Stimulated activated CD4-positive, alpha-beta T cell treated with anti-CD3 and anti-CD28 coated beads, Interleukin-1b, Interleukin-23, amount 100 ng/mL, for 1 hour (primary cell): ENCODE measurements around the gene GALNT9.
"Not testable (repeated sequence)": the region's sequence is repeated elsewhere in the genome, so short reads cannot be mapped to it uniquely, and the experiment has no call there.

Experiments used
- DNase-seq, 2 donors: peaks; one replicate each; pipeline ENCODE4 v3.0.0-alpha.2; 2020; ENCODE audit warnings: low read depth in 2 of 2

Gene GALNT9

DNA sequence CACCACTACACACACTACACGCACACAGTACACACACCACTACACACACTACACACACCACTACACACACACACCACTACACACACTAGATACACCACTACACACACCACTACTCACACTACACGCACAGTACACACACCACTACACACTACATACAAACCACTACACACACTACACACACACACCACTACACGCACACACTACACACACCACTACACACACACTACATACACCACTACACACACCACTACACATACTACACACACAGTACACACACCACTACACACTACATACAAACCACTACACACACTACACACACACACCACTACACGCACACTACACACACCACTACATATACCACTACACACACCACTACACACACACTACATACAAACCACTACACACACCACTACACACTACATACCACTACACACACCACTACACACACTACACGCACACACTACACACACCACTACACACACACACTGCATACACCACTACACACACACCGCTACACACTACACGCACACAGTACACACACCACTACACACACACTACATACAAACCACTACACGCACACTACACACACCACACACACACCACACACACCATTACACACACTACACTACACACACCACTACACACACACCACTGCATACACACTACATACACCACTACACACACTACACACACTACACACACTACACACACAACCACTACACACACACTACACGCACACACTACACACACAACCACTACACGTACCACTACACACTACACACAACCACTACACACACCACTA lies 173.4 kb downstream of the GALNT9 start:
- no peak for DNase-seq

DNA sequence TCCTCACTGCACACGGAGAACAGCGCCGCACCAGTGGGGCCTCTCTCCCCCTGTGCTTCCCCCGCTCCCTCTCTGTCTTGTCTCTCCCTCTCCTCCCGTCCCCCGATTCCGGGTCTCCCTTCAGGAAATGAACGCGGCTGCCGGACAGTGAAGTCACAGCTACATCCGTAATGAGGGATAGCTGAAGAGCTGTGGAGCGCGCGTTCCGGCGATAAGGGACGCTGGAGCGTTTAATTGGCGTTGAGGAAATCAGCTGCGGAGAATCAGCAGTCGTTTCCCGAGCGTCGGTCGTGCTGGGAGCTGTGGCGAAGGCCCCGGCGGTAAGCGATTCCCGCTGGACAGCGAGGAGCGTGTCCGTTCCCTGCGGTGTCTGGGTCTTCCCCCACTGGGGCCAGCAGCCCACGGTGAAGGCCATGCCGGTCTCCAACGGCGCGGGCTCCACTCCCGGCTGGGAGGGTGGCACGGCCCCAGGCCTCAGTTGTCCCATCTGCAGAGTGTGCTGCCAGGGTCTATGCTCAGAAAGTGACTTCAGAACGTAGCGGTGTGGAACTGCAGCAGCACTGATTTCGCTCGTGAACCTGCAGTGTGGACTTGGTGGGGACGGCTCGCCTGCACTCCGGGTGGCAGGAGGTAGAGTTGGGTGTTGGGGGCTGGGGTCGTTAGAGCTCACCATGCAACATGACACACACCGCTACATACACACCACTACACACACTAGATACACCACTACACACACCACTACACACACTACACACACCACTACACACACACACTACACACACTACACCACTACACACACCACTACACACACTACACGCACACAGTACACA lies 174.2 kb downstream of the GALNT9 start:
- DNase-seq: no peak

DNA sequence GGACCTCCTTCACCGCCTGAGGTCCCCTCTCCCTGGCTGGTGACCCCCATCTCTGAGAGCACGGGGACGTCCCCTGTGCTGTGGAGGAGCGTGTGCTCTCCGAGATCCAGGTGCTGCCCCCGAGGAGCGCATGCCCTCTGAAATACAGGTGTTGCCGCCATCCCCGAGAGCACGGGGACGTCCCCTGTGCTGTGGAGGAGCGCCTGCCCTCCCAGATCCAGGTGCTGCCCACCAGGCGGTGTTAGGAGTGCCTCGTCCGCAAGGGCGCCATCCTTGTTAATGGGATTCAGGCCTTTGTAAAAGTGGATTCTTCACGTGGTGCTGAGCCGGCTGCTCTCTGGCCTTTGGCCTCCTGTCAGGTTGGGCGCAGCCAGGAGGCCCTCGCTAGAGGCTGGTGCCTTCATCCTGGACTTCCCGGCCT lies 175.0 kb downstream of the GALNT9 start:
- DNase-seq: no peak

DNA sequence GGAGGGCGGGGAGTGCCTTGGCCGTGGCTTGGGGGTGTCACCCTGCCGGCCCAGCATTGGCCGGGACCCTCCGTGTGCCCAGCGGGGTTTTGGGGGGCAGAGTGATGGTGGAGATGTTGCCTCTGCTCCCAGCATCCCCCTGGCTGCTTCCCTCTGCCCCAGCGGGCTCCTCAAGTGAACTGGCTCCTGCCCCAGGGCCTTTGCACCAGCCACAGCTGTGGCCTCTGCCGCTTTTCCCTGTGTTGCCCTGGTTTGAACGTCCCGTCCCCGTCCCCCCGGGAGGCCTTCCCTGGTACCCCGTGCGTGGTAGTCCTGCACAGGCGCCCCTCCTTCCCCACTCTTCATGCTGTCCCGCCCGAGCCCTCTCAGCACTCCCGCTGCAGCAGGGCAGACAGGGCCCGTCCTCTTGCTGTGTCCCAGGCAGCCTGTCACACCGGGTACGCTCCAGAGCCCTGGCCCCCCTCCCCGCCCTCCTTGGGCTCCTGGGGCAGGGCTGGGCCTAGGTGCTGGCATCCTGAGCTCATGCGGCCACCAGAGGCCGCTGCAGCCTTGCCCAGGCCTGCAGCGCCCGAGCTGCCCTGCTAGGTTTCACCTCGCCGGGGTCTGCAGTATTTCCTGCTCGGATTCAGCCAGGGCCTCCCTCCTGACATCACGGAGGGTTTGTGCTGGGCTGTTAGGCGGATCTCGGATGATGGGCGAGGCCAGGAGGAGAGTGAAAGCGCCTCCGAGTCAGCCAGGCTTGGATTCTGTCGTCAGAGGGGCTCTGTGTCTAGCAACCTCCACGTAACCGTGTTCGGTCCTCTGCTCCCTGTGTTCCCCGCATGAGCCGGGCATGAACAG lies 175.7 kb downstream of the GALNT9 start:
- DNase-seq: peak; percentile 40 to 41

DNA sequence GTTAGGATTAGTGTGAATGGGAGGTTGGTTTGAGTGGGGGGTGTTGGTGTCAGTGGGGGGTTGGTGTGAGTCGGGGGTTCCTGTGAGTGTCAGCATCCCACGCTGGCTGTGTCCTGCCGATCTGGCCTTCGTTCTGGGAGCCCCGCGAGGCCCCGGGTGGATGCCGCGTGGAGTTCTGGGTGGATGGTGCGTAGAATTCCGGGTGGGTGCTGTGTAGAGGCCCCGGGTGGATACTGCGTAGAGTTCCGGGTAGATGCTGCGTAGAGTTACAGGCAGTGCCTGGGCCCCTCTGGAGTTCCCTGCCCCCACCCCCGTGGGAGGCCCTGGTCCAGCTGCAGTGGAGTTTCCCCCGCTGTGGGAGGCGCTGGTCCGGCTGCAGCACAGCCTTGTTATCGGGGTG lies 176.4 kb downstream of the GALNT9 start:
- DNase-seq: no peak

DNA sequence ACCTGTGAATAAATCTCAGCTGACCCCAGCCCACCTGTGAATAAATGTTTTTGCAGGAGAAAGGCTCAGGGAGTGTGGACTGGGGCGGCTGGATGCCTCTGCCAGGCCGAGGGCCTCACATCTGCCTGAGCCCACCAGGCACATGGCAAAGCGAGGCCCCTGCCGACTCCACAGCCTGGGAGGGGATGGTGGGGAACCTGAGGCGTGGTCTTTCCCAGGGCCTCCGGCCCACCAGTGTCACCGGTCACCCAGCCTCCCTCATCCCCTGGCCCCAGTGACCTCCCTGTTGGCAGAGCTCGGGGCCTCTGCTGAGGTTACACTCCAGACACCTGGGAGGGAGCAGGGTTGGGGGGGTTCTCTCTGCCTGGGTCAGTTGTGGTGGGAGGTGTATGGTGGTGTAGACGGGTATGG lies 177.0 kb downstream of the GALNT9 start:
- no peak for DNase-seq

DNA sequence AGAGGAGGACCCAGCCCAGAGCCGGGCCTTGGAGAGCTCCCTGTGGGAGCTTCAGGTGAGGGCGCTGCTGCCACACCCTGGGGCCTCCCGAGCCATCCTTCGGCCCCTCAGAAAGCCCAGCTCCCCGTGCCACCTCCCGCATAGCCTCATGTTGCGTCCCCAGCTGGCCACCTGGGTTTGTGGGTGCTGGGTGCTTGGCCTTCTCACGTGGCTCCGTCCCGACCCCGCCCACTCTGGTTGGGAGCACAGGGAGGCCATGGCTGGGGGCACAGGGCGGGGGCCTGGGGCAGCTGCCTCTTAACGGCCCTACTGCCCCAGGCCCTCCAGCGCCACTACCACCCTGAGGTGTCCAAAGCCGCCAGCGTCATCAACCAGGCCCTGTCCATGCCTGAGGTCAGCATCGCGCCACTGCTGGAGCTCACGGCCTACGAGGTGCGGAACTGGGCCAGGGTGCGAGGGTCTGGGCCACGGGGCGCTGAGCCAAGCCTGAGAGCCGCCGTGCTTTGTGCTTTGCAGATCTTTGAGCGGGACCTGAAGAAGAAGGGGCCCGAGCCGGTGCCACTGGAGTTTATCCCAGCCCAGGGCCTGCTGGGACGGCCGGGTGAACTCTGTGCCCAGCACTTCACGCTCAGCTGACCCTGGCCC lies 177.5 kb downstream of the GALNT9 start:
- no peak for DNase-seq

DNA sequence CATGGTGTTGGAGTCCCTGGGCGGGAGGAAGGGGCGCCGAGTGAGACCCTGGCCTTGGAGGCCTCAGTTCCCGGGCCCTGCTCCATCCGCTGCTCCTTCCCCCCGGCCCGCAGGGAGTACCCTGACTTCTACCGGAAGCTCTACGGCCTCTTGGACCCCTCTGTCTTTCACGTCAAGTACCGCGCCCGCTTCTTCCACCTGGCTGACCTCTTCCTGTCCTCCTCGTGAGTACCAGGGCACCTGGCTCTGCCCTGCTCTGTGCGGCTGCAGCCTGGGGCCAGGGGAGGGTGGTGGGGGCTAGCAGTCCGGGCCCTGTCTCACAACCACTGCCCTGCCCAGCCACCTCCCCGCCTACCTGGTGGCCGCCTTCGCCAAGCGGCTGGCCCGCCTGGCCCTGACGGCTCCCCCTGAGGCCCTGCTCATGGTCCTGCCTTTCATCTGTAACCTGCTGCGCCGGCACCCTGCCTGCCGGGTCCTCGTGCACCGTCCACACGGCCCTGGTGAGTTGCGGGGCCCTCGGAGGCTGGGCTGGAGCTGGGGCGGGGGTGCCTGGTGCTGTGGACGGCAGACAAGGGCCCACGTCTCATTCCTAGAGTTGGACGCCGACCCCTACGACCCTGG lies 178.1 kb downstream of the GALNT9 start:
- DNase-seq: no peak

DNA sequence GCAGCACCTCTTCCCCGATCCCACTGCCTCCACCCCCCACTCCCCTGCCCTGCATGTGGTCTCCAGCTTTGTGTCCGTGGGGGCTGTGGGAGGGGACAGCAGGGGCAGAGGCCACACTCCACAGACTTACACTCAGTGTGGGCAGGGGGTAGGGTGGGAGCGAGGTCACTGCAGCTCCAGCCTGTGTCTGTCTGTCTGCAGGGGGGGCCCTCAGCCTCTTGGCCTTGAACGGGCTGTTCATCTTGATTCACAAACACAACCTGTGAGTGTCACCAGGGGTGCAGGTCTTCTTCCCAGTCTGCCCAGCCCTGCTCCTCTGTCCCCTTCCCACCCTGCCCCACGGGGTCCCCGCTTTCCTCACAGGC lies 178.6 kb downstream of the GALNT9 start:
- DNase-seq: no peak

DNA sequence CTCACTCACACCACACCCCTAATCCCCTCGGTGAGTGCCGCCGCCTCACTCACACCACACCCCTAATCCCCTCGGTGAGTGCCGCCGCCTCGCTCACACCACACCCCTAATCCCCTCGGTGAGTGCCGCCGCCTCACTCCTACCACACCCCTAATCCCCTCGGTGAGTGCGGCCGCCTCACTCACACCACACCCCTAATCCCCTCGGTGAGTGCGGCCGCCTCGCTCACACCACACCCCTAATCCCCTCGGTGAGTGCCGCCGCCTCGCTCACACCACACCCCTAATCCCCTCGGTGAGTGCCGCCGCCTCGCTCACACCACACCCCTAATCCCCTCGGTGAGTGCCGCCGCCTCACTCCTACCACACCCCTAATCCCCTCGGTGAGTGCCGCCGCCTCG lies 179.9 kb downstream of the GALNT9 start:
- DNase-seq: not testable (repeated sequence)

DNA sequence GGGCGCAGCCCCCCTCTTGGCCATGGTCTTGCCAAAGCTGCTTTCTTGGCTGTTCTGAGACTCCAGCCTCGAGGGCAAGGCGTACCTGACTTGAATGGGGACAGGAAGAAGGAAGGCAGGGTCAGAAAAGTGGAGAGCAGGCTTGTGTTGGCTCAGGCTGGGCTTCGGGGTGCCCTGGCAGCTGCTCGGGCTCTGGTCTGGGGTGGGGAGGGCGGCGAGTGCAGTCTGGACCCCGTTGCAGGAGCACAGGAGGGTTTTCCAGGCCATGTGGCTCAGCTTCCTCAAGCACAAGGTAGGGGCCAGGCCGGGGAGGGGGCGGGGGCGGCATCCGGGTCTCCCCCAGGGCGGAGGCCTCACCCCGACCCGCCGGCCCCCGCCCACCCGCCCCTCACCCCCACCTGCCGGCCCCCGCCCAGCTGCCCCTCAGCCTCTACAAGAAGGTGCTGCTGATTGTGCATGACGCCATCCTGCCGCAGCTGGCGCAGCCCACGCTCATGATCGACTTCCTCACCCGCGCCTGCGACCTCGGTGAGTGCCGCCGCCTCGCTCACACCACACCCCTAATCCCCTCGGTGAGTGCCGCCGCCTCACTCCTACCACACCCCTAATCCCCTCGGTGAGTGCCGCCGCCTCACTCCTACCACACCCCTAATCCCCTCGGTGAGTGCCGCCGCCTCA lies 180.9 kb downstream of the GALNT9 start:
- DNase-seq: no peak

DNA sequence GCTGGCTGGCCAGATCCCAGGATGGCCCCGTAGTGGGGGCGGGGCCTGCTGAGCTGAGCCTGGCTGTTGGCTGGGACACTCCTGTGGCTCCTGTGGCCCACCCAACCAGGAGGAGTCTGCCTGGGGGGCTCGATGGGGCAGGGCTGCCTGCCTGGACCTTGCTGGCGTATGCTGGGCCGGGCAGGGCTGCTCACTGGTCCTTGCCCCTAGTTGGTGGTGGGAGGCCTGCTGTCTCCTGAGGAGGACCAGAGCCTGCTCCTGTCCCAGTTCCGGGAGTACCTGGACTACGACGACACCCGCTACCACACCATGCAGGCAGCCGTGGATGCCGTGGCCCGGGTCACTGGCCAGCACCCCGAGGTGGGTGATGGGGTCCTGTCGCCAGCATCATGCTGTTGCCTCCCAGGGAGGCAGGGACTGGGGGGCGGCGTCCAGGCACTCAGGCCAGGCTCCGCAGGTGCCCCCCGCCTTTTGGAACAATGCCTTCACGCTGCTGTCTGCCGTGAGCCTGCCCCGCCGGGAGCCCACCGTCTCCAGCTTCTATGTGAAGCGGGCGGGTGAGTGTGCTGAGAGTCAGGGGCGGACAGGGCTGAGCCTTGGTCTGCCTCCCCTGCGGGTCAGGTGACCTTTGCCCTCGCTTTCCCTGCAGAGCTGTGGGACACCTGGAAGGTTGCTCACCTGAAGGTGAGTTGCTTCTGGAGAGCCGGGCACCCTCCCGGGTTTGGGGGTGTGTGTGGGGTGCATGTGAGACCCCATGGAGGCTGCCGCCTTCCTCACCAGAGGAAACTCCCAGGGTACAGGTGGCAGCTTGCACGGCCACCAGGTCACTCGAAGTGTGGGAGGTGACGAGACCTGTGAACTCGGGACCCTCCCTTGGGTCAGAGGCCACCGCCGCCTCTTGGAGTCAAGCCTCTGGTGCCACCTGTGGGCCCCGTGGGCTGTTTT lies 181.7 kb downstream of the GALNT9 start:
- no peak for DNase-seq

DNA sequence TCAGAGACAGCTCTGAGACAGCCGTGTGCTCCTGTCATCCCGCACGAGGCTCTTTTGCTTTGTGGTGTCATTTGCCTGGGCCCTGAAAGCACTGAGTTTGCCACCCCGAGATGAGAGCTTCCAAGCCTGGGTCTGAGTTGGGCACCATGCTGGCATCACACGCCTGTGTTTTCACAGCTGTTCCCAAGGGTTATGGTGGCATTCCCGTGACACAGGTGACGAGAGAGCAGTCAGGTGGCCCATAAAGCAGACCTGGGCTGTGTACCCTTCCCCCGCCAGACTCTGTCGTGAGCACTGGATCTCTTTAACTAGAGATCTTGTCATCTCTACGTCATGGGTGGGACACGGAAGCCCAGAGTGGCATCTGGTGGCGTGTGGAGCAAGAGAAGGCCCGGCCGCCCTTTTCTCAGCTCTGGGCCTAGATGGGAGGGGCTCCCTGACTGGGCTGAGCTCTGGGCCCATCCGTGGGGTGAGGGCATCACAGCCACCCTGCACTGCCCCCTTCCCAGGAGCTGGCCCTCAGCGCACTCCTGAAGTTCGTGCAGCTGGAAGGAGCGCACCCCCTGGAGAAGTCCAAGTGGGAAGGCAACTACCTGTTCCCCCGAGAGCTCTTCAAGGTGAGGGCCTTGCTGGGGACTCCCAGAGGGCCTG lies 182.5 kb downstream of the GALNT9 start:
- DNase-seq: no peak
